Kidney glomerular epithelial cell (primary cell): ENCODE results near the gene COX14.
"Not testable (repeated sequence)": the region's sequence is repeated elsewhere in the genome, so short reads cannot be mapped to it uniquely, and the experiment has no call there.

Experiments used
- DNase-seq: peaks from one replicate; lab custom pipeline; 2025; lab: John Stamatoyannopoulos, UW

The COX14 gene

GRCh38 chr12:50107416-50108268, 4.4 kb upstream of the COX14 start:
- DNase-seq: peak; percentile 11

DNA sequence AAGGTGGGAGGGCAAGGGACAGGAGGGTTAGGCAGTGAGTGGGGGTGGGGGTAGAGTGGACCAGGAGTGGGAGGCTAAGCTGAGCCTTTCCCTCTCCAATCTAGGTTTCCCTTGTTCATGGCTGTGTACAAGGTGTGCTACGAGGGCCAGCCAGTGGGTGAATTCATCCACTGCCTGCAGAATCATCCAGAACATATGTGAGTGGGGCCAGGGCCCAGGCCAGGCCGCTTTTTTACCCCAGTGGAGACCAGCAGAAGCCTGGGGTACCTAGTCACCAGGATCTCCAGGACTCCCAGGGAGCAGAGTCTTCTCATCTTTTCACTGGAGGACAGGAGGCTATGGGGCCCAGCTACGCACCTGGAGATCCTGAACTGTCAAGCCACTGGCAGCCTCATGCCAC, 2.7 kb upstream of the COX14 start:
- no peak for DNase-seq

- no peak for DNase-seq
These were observed 1.8 kb upstream of the COX14 start for GRCh38 chr12:50110127-50110761.

- peak; percentile 89 for DNase-seq
These were observed 1.2 kb upstream of the COX14 start for GRCh38 chr12:50110762-50111351.

DNA sequence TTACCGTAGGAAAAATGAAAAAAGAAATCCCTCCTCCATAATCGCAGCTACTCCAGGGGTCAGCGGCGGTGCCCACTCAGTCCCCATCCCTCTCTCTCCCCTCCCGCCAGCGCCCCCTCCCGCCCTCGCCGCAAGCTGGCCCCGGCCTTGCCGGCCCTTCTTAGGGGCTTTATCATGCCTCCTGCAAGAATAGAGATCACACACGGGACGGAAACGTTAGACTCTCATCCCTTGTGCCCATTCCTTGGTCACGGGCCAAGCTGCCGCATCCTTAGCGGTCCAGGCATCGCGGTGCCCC, 692 bp upstream of the COX14 start:
- DNase-seq: no peak

- peak; percentile 52 for DNase-seq
These were observed 601 bp downstream of the COX14 start for GRCh38 chr12:50112456-50113218.

DNA sequence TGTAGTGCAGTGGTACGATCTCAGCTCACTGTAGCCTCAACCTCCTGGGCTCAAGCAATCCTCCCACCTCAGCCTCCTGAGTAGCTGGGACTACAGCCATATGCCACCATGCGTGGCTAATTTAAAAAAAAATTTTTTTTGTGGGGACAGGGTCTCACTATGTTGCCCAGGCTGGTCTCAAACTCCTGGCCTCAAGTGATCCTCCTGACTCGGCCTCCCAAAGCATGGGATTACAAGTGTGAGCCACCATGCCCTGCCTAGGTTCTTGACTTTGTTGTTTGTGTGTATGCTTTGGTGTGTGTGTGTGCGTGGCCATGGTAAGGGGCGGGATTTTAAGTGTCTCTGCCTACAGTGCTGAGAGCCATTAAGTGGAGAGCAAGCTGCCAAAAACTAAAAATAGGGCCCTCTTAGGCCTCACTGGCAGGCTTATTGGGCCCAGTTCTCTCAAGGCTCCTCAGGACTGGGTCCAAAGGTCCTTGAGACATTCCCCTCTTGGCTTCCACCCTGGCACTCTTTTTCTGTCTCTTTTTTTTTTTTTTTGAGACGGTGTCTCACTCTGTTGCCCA, 5.1 kb downstream of the COX14 start:
- DNase-seq: no peak

DNA sequence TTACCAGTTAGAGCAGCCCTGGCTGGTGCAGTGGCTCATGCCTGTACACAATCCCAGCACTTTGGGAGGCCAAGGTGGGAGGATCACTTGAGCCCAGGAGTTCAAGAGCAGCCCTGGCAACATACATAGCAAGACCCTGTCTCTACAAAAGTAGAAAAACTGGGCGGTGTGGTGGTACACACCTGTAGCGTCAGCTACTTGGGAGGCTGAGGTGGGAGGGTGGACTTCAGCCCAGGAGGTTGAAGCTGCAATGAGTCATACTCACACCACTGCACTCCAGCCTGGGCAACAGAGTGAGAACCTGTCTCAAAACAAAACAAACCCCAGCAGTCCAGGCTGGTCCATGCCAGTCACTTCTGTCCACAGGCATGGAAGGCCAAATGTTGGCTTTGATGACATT, 7.4 kb downstream of the COX14 start:
- DNase-seq: no peak

GRCh38 chr12:50120521-50120920, 8.5 kb downstream of the COX14 start:
- no peak for DNase-seq

DNA sequence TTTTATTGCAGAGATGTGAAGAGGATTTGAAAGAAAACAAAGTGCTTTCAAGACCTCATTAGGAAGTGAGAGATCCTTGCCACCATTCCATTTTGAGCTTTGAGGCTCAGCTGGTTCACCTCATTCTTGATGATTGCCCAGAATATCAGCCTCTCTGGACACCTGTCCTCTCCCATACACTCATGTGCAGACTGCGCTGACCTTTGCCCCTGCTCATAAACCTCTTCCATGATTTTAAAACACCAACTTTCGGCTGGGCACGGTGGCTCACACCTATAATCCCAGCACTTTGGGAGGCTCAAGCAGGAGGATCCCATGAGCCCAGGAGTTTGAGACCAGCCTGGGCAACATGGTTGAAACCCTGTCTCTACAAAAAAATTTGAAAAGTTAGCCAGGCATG, 8.9 kb downstream of the COX14 start:
- DNase-seq: no peak

- no peak for DNase-seq
These were observed 9.6 kb downstream of the COX14 start for GRCh38 chr12:50121641-50122040.

GRCh38 chr12:50123203-50123602, 11.2 kb downstream of the COX14 start:
- no peak for DNase-seq

GRCh38 chr12:50127546-50127945, 15.5 kb downstream of the COX14 start:
- DNase-seq: no peak

DNA sequence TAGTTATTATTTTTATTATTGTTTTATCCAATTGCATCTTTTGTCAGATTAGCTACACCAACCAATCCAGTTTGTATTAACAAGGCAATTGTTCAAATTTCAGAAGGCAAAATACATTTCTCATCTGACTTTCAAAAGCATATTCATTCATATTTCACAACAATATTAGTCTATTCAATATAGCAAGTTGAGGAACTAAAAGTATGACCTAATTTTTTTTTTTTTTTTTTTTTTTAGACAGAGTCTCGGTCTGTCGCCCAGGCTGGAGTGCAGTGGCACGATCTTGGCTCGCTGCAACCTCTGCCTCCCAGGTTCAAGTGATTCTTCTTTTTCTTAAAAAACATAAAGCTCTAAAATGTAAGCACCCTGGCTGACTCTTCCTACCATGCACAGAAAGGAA, 17.3 kb downstream of the COX14 start:
- no peak for DNase-seq

DNA sequence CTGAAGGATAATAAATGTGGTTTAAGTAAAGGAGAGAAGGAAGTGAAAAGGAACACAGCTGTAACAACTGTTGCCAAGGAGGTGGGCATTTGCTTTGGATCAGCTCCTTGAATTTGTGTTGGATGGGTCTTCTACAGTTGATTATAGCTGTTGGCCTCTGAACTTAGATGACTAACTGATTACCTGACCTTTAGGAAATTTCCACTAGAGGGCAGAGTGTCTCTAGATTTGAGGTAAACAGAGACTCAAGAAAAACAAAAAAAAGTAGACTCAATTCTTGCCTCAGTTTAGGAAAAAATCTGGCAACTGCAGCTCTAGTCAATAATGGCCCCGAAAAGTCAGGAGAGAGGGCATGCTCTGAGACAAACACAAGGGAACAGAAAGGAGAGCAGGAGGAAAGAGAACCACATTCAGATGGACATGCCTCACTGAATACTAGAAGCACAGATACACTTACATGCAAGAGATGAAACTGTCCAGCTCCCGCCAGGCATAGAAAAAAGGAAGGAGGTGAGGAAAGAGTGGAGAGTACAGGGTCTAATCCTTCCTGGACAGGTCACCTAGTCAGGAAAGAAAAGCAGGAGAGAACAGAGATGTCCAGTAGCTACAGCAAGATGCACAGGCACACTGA, 20.6 kb downstream of the COX14 start:
- peak; percentile 26 for DNase-seq

DNA sequence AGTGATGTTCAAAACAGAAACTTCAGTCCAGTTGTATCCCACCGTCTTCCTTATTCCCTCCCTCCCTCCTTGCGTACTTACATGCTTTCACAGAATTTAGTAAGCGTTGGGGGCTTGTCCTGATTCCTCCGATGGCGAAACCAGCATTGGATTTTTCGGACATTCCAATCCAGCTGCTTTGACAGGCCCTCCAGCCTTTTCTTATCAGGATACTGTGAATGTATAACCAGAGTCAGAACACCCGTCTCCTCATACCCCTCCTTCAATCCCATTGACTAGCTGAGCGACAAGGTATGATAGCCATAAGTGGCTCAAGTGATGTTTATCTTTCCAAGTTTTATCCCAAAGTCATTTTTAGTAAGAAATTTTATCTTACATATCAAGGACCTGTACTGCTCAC, 31.0 kb downstream of the COX14 start:
- DNase-seq: no peak

DNA sequence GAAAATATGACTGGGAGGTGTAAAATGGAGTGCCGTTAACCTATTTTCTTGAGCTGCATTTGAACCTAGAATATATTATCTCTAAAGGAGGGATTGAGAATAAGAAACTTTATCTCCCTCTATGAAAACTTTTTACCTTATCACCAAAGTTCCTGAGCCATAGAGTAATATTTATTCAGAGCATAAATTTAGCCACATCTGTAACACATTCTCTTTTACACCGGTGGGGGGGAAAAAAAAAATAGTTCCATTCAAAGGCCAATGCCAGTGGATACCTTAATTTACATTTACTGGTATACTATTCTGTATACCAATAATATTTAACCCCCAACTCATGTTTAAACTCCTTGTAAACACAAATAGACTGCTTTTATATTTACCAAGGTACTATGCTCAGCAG, 33.4 kb downstream of the COX14 start:
- DNase-seq: no peak

DNA sequence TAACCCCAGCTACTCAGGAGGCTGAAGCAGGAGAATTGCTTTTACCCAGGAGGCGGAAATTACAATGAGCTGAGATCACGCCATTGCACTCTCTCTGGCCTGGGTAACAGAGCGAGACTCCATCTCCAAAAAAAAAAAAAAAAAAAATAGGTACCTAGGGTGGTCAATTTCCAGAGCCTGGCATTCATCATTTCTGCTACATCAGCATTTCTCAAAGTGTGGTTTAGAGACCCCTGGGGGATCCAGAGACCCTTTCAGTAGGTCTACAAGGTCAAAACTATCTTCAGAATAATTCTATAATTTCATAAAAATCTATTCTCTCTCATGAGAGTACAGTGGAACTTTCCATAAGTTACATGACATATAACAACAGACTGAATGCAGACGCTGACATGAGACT, 35.2 kb downstream of the COX14 start:
- DNase-seq: no peak

DNA sequence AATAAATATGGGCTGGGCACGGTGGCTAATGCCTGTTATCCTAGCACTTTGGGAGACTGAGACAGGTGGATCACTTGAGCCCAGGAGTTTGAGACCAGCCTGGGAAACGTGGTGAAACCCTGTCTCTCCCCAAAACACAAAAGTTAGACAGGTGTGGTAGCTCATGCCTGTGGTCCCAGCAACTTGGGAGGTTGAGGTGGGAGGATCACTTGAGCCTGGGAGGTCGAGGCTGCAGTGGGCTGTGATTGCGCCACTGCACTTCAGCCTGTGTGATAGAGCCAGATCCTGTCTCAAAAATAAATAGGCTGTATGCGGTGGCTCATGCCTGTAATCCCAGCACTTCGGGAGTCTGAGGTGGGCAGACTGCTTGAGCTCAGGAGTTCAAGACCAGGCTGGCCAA, 36.0 kb downstream of the COX14 start:
- DNase-seq: not testable (repeated sequence)

- no peak for DNase-seq
These were observed 37.3 kb downstream of the COX14 start for GRCh38 chr12:50149311-50149710.

- peak; percentile 49 for DNase-seq
These were observed 39.1 kb downstream of the COX14 start for GRCh38 chr12:50151047-50151687.
